Measurements from ENCODE around the gene MPPE1. TPM values are rescaled to one million over a fixed set of nuclear protein-coding genes. Genes with fewer than 3 reads are reported as not detected.

The MPPE1 gene
- polyA plus RNA-seq, 3 donors, result 53.4 to 96.8 (median 92.3) TPM

DNA sequence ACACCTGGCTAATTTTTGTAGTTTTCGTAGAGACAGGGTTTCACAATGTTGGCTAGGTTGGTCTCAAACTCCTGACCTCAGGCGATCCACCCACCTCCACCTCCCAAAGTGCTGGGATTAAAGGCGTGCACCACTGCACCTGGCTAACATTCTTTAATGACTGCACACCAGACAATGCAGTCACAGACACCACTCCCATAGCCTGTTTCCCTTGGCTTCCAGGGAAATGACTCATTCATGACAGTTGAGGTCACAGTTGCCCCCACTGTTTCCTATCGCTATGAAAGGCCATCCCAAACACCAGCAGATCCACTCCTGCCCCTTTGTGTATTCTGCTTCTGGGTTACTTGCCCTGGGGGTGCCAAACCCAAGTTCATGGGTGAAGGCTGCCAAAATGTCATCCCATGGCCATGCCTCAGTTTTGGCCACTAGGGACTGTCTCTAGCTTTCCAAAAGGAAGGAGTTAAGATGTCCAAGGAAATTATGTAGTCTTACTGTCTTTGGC is 48.2 kb downstream of the MPPE1 start:
- Histone ChIP-seq H2AFZ (ENCODE audit: insufficient read depth, low read depth, low read length, poor library complexity, severe bottlenecking) (no peak overlapping the region), H3K4me1 (ENCODE audit: control insufficient read depth in 1 of 2, insufficient read depth in 2 of 2, low read length in 2 of 2) (peaks cover 32 to 45% of the 10 kb centered on the region in 2 donors), H3K27me3 (ENCODE audit: control insufficient read depth in 2 of 2, insufficient read depth in 2 of 2, low read length in 2 of 2) (no peaks in the 10 kb centered on the region), H3K9ac (ENCODE audit: insufficient read depth, low read length, poor library complexity, severe bottlenecking) (no peak overlapping the region), H3K79me2 (ENCODE audit: insufficient read depth, low read length) (peaks cover 3% of the 10 kb centered on the region), H3K36me3 (replicated peaks in 1 of 2; ENCODE audit: control insufficient read depth in 1 of 2, insufficient read depth in 2 of 2, low read length in 2 of 2) (no peaks in the 10 kb centered on the region), H3K4me2 (replicated peaks; ENCODE audit: extremely low read depth, low read length, poor library complexity, severe bottlenecking) (no peak overlapping the region), H3K9me3 (replicated peaks in 1 of 2; ENCODE audit: control insufficient read depth in 1 of 2, insufficient read depth in 1 of 2, low read length in 2 of 2) (no peaks in the 10 kb centered on the region), H3K27ac (ENCODE audit: low read depth in 1 of 2, low read length in 2 of 2) (no peak overlapping the region), H4K20me1 (ENCODE audit: insufficient read depth, low read length) (peaks cover 6% of the 10 kb centered on the region), H3K4me3 (replicated peaks in 1 of 3; ENCODE audit: low read depth in 2 of 3, low read length in 3 of 3) (no peak overlapping the region)
- peaks cover 4 to 10% (median 6%) of the 10 kb centered on the region in 3 donors for H3K27me3 Mint-ChIP-seq (ENCODE audit: low read depth in 3 of 3)
- H3K27ac Mint-ChIP-seq, result peak overlapping the region in 3 of 7 donors; percentile 22 to 60 (median 58)
- WGBS (ENCODE audit: insufficient coverage), result 91% methylated on average over 2 of the region's 4 CpGs
- TF ChIP-seq, protein P1, sequence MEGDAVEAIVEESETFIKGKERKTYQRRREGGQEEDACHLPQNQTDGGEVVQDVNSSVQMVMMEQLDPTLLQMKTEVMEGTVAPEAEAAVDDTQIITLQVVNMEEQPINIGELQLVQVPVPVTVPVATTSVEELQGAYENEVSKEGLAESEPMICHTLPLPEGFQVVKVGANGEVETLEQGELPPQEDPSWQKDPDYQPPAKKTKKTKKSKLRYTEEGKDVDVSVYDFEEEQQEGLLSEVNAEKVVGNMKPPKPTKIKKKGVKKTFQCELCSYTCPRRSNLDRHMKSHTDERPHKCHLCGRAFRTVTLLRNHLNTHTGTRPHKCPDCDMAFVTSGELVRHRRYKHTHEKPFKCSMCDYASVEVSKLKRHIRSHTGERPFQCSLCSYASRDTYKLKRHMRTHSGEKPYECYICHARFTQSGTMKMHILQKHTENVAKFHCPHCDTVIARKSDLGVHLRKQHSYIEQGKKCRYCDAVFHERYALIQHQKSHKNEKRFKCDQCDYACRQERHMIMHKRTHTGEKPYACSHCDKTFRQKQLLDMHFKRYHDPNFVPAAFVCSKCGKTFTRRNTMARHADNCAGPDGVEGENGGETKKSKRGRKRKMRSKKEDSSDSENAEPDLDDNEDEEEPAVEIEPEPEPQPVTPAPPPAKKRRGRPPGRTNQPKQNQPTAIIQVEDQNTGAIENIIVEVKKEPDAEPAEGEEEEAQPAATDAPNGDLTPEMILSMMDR (IDR thresholded peaks at IDR 0.05), result no peak
- peaks cover 38% of the 10 kb centered on the region for H3K4me1 Mint-ChIP-seq
- H3K4me3 Mint-ChIP-seq, result peak overlapping the region in 1 of 2 donors; percentile 39
- H3K9me3 Mint-ChIP-seq, result peaks cover 0 to 4% (median 0%) of the 10 kb centered on the region in 7 donors
- H3K36me3 Mint-ChIP-seq, result peaks cover 2 to 6% of the 10 kb centered on the region in 2 donors
- DNase-seq, result peak in 2 of 3 donors; percentile 41 to 67
- intact Hi-C loops (cut with micrococcal nuclease), result loop anchor here in 1 of 2 donors (10.0 kb wide), 2 partner anchors 45 to 125 kb away; partner anchors contain the start of gene MPPE1

DNA sequence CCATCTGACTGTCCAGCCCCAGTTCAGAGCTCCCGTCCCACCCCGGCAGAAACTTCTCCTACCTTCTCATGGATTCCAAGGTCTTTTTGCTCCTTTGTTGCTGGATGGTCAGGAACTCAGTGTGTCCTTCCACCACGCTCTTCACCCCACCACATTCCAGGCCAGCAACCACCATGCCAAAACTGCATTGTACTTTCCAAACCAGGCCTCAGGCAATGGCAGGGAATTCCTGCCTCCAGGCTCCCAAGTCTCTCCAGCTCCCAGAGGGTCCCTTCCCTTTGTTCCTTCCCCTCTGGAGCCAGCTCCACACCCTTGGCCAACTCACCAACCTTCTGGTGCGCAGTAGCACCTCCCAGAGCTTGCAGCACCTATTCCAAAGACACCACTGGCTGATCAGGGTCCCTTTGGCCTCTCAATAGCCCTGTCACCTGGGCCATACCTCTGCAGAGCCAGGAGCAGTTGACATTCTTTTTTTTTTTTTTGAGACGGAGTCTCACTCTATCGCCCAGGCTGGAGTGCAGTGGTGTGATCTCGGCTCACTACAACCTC is 48.8 kb downstream of the MPPE1 start:
- no peak overlapping the region for H3K4me3 ChIP-seq (replicated peaks in 1 of 3; ENCODE audit: low read depth in 2 of 3, low read length in 3 of 3)
- TF ChIP-seq, protein P1 (IDR thresholded peaks at IDR 0.05), result no peak
- no peak overlapping the region for H3K27ac ChIP-seq (ENCODE audit: low read depth in 1 of 2, low read length in 2 of 2)
- peaks cover 11% of the 10 kb centered on the region for H4K20me1 ChIP-seq (ENCODE audit: insufficient read depth, low read length)
- Mint-ChIP-seq H3K4me1 (peaks cover 38% of the 10 kb centered on the region), H3K9me3 (peaks cover 0 to 2% (median 0%) of the 10 kb centered on the region in 7 donors), H3K27ac (peak overlapping the region in 2 of 7 donors; percentile 10 to 50), H3K27me3 (ENCODE audit: low read depth in 3 of 3) (peaks cover 1 to 8% (median 6%) of the 10 kb centered on the region in 3 donors), H3K36me3 (peaks cover 6 to 10% of the 10 kb centered on the region in 2 donors), H3K4me3 (no peak overlapping the region)
- peaks cover 32 to 47% of the 10 kb centered on the region in 2 donors for H3K4me1 ChIP-seq (ENCODE audit: control insufficient read depth in 1 of 2, insufficient read depth in 2 of 2, low read length in 2 of 2)
- no peak for DNase-seq
- intact Hi-C loops (cut with micrococcal nuclease), result loop anchor here in 1 of 2 donors (10.0 kb wide), 1 partner anchor 45 kb away; the partner anchor contains the start of gene MPPE1
- H3K36me3 ChIP-seq (replicated peaks in 1 of 2; ENCODE audit: control insufficient read depth in 1 of 2, insufficient read depth in 2 of 2, low read length in 2 of 2), result no peaks in the 10 kb centered on the region
- H3K27me3 ChIP-seq (ENCODE audit: control insufficient read depth in 2 of 2, insufficient read depth in 2 of 2, low read length in 2 of 2), result no peaks in the 10 kb centered on the region
- WGBS (ENCODE audit: insufficient coverage), result 94% methylated on average over 3 of the region's 7 CpGs
- peaks cover 8% of the 10 kb centered on the region for H3K79me2 ChIP-seq (ENCODE audit: insufficient read depth, low read length)
- no peak overlapping the region for H3K4me2 ChIP-seq (replicated peaks; ENCODE audit: extremely low read depth, low read length, poor library complexity, severe bottlenecking)
- no peak overlapping the region for H3K9ac ChIP-seq (ENCODE audit: insufficient read depth, low read length, poor library complexity, severe bottlenecking)
- no peaks in the 10 kb centered on the region for H3K9me3 ChIP-seq (replicated peaks in 1 of 2; ENCODE audit: control insufficient read depth in 1 of 2, insufficient read depth in 1 of 2, low read length in 2 of 2)
- H2AFZ ChIP-seq (ENCODE audit: insufficient read depth, low read depth, low read length, poor library complexity, severe bottlenecking), result no peak overlapping the region

All from CD14-positive monocyte (primary cell).